NCI-H1092 (cell line): ENCODE data around the gene PDIA5.

ENCODE experiments used
- DNase-seq: peaks from one replicate; lab custom pipeline; 2025; lab: John Stamatoyannopoulos, UW

PDIA5 gene

DNA sequence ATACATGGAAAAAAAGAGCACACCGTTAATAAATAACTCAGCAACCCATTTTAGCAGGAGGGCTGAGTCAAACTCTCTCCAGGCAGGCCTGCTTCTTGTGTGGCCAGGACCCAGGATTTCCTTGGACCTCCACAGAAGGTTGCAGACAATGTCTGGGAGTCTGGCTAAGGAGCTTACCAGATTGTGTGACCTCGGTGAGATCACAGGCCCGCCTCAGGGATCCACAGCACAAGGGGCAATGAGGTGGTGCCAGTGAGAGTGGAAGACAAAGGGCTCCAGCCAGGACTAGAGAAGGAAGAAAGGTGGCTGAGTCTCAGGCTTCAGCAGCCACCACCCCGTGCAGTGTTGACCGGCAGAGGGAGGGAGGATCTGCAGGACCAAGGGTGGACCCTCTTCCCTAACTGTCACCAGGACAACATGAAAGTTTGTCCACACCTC, 102.7 kb downstream of the PDIA5 start:
- DNase-seq = no peak

- no peak for DNase-seq
These were observed 103.1 kb downstream of the PDIA5 start for GRCh38 chr3:123169930-123170329.

DNA sequence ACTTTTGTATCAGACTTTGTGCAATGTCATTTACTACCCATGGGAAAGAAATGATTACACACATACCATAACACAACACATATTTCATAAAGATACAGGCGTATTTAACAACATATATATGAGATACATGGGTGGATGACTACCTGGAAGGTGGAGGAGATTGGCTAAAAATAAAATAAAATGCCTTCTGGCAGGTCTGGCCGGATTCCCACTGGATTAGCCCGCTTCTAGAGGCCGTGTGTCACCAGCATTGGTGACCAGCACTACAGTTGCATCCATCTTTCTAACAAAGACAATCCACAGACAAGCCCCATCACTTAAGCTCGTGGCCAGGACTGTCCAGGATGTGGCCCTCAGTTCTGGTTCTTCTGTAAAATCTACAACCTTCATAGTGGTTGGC, 114.0 kb downstream of the PDIA5 start:
- no peak for DNase-seq

DNA sequence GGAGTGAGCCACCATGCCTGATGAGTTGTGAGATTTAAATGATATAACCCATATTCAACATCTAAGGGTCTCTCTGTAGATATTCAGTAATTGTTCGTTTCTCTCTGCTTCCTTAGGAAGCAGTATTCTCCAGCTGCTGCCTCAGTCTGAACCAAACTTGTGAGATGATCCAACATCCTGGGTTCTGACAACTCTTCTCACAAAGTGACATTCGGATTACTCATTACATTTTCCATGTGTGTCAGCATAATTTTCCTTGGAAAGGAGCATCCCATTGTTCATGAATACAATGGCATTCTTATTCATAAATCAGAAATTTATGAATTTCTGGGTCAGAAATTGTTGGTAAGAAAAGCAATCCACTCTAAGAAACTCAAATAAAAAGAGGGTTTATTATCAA, 119.9 kb downstream of the PDIA5 start:
- no peak for DNase-seq

DNA sequence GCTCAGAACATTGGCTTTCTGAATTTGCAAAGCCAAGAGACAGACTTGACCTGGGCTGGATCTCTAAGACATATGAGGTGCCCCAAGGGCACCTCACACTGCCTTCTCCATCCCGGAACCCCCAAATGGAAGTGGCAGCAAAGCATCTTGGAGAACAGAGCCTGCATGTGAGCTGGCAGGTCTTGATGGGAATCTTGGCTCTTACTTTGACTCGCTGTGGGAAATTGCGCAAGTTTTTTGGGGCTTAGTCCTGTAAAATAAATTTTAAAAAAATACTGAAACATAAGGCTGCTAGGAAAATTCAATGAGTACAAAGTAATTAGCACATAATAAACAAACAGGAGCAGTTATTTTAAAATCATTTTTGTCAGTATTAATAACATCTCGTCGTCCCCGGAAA, 121.2 kb downstream of the PDIA5 start:
- DNase-seq = no peak

- DNase-seq = no peak
These were observed 126.8 kb downstream of the PDIA5 start for GRCh38 chr3:123193448-123194101.

GRCh38 chr3:123194552-123194951, 127.7 kb downstream of the PDIA5 start:
- DNase-seq = no peak

DNA sequence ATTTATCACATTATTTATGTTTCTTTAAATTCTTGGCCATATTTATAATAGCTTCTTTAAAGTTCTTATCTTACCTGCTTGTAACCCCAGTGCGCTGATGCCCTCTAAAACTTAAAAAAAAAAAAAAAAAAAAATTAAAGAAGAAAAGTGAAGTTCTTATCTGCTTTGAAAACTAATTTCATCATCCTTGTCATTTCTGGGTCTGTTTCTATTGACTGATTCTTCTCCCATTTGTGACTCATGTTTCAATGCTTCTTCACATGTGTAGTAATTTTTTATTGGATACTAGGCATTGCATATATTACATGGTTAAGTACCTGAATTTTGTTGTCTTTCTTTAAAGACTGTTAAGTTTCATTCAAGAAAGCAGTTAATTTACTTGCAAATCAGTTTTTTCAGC, 131.5 kb downstream of the PDIA5 start:
- no peak for DNase-seq

- no peak for DNase-seq
These were observed 134.4 kb downstream of the PDIA5 start for GRCh38 chr3:123201223-123201556.

GRCh38 chr3:123201557-123202427, 135.0 kb downstream of the PDIA5 start, which contains the start of gene SEC22A:
Gene SEC22A, plus strand, starts transcription at chr3:123201943. Its CDS starts 7,275 bp downstream, at chr3:123209218.
- peak; percentile 95 for DNase-seq

GRCh38 chr3:123202451-123202850, 135.6 kb downstream of the PDIA5 start:
- DNase-seq = no peak
